LNCaP clone FGC (cell line): Measurements from ENCODE around the gene EXOSC2.

Experiments used
- DNase-seq: peaks from one replicate; pipeline ENCODE4 v3.0.0-alpha.2; 2011; ENCODE audit warnings: low read depth
- H3K4me3 ChIP-seq: 2 replicates; pipeline ENCODE4 v1.5.1; 2011; ENCODE audit warnings: mild to moderate bottlenecking, low read depth, low read length, control low read depth
- TF ChIP-seq, protein P1 (sequence below): IDR thresholded peaks from 2 replicates; pipeline ENCODE4 v1.5.1; 2012; ENCODE audit warnings: mild to moderate bottlenecking; ENCODE audit not compliant: control insufficient read depth, insufficient read depth; ENCODE audit errors: extremely low read depth

The EXOSC2 gene

DNA sequence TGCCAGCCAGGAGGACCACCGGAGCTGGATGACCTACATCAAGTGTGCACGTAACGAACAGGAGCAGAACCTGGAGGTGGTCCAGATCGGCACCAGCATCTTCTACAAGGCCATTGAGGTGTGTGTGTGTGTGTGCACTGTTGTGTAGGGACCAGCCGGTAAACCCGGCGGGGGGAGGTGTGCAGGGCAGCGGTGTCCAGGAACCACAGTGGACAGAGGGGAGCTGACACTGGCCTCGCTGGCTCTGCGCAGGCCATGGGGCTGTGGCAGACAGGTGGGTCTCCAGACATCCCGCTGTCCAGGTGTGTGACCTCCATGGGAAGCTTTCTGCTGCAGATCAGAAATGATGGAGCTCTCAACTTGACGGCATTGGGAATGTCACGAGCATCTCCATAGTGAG lies 25.4 kb upstream of the EXOSC2 start:
- no peak for DNase-seq
- no peak overlapping the region for H3K4me3 ChIP-seq
- TF ChIP-seq, protein P1, sequence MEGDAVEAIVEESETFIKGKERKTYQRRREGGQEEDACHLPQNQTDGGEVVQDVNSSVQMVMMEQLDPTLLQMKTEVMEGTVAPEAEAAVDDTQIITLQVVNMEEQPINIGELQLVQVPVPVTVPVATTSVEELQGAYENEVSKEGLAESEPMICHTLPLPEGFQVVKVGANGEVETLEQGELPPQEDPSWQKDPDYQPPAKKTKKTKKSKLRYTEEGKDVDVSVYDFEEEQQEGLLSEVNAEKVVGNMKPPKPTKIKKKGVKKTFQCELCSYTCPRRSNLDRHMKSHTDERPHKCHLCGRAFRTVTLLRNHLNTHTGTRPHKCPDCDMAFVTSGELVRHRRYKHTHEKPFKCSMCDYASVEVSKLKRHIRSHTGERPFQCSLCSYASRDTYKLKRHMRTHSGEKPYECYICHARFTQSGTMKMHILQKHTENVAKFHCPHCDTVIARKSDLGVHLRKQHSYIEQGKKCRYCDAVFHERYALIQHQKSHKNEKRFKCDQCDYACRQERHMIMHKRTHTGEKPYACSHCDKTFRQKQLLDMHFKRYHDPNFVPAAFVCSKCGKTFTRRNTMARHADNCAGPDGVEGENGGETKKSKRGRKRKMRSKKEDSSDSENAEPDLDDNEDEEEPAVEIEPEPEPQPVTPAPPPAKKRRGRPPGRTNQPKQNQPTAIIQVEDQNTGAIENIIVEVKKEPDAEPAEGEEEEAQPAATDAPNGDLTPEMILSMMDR: no peak

DNA sequence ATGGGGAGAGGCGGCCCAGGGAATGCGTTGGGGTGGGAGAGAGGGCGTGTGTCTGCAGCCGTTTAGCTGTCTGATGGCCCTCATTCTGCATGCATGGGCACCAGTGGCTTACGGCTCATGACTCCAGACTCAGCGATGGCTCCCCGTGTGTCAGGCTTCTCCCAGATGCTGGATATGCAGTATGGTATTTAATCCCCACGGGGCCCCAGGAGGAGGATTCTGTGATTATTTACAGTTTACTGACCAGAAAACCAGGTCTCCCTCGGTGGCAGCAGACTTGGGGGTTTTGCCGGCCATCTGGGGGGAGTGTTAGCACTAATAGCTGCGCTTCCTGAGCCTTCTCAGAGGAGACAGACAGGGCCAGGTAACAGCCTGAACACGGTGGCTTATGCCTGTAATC lies 24.9 kb upstream of the EXOSC2 start:
- DNase-seq: no peak
- TF ChIP-seq, protein P1: no peak
- no peak overlapping the region for H3K4me3 ChIP-seq

DNA sequence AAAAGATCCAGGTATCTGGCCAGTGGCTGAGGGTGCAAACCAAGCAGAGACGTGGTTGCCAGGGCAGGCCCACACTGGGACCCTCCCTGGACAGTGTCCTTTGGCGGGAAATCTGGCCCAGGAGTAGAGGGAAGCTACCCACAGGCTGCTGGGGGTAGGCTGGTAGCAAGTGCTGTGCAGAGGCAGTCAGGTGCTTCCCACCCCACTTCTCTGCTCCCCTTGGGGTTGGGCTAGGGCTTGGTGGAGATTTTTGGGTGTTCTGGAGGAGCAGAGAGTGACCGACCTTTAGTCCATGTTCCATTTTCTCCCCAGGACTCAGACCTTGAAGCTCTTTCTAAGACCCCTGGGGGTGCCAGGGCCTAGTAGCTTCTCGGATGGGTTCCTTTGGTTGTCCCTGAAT lies 23.6 kb upstream of the EXOSC2 start:
- no peak for DNase-seq
- no peak overlapping the region for H3K4me3 ChIP-seq
- TF ChIP-seq, protein P1: no peak

DNA sequence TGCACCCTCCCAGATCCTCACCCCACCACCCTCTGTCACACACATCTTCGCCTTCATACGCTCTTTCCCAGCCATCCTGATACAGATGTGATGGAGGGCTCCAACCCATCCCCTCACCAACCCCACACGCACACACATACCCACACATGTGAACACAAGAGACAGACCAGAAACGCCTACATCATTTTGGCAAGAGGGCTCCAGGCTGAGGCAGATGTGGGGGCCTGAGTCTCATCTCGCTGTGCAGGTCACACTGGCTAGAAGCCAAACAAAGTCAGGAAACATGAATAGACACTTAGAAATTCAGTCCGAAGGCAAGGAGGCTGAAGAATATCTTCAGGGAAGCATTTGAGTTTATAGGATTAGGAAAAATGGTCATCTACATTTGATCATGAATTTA lies 22.9 kb upstream of the EXOSC2 start:
- TF ChIP-seq, protein P1: no peak
- DNase-seq: no peak
- H3K4me3 ChIP-seq: no peak overlapping the region

DNA sequence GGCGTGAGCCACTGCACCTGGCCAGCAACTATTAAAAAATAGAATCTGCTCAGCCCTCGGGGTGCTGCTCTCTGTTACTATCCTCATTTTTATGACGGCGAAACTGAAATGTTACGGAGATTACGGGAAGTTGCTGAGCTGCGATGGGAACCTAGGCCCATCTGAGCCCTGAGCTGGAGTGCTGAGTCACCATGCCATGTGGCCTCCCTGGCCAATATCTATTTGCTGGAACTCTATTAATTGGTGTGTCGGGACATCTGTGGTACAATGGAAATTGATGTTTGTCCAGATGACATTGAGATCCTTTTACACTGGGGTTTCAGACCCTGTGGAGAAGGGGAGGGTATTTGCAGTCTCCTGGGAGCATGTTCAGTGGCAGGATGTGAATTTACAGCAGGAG lies 21.1 kb upstream of the EXOSC2 start:
- TF ChIP-seq, protein P1: no peak
- DNase-seq: no peak
- no peak overlapping the region for H3K4me3 ChIP-seq

DNA sequence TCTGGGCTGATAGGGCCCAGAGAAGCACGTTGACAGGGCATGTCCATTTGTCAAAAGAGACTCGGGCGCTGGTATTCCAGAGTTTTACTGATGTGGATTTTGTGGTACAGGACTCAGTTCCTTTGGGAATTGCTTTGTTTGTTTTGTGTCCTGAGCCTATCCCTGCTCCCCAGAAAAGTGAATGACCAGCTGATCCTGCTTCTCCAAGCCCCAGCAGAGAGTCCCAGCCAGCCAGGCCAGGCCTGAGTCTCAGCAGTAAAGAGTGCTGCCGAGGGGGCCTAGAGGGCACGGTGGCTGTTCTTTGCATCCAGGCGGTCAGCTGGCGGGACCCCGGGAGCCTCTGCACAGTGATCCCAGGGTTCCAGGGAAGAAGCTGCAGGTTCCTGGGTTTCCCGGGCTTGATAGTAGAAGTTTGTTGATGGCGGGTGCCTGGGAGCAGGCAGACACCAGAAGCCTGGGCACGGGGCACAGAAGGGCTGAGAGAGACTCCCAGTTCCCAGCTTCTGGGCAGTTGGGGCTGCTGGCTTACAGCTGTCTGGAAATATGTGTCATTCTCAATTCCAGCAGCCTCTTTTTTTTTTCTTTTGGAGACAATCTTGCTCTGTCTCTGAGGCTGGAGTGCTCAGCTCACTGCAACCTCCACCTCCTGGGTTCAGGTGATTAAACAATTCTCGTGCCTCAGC lies 20.5 kb upstream of the EXOSC2 start:
- TF ChIP-seq, protein P1: no peak
- H3K4me3 ChIP-seq: no peak overlapping the region
- no peak for DNase-seq

DNA sequence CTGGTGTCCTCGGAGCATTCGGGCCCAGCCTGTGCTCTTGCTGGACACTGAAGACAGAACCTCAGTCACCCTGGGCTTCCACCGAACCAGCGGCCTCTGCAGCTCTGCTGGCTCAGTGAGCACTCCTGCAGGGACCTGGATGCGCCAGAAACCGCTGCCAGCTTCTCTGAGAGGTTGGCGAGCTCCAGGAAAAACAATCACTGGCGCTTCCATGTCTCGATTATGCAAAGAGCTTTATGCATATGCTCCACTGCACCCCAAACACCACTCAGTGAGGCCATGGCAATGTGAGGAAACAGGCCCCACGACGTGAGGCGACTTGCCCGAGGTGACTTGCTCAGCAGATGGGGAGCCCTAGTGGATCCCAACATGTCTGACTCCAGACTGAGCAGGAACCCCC lies 18.2 kb upstream of the EXOSC2 start:
- no peak for DNase-seq
- TF ChIP-seq, protein P1: no peak
- no peak overlapping the region for H3K4me3 ChIP-seq
